HG02981 (cell line): ENCODE results near the gene JMJD1C.
A peak's percentile ranks its signal among the peaks of the same experiment; 100 is the strongest.

Experiments
- ATAC-seq: cut with Tn5 transposase; IDR thresholded peaks from one replicate; pipeline ENCODE4 v1.9.1; 2021; ENCODE audit warnings: mild to moderate bottlenecking, moderate library complexity; ENCODE audit not compliant: unreplicated experiment

Gene JMJD1C

DNA sequence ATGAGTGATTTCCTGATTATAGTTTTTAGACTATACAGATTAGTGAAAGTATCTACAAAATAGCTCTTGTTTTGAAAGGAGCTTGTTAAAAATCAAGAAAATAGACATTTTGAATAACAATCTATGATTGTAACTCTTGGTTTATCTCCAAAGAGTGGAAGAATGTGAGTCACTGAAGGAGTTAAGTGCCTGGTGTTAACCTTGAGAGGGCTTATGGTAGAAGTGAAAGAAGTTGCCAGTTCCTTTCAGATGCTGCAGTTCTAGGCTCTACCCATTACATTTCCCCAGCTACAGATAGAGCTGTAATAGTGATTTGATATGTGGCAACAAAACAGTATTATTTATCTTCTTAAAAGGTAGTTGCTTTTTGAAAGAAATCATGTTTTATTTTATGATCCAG lies 320.0 kb downstream of the JMJD1C start:
- ATAC-seq, result no peak

- no peak for ATAC-seq
Observed at GRCh38 chr10:63143987-63144386, 321.8 kb downstream of the JMJD1C start.

DNA sequence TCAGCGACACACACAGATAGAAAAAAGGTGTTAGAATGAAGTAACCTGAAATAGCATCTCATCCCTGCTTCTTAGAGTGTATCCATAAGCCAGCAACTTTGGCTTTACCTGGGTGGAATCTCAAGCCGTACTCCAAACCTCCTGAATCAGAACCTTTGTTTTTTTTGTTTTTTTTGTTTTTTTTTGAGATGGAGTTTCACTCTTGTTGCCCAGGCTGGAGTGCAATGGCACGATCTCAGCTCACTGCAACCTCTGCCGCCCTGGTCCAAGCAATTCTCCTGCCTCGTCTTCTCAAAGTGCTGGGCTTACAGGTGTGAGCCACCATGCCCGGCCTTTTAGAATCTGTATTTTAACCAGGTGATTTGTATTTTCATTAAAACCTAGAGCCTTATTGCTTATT lies 323.6 kb downstream of the JMJD1C start:
- ATAC-seq, result no peak

GRCh38 chr10:63140077-63140476 lies 325.7 kb downstream of the JMJD1C start:
- ATAC-seq, result no peak

DNA sequence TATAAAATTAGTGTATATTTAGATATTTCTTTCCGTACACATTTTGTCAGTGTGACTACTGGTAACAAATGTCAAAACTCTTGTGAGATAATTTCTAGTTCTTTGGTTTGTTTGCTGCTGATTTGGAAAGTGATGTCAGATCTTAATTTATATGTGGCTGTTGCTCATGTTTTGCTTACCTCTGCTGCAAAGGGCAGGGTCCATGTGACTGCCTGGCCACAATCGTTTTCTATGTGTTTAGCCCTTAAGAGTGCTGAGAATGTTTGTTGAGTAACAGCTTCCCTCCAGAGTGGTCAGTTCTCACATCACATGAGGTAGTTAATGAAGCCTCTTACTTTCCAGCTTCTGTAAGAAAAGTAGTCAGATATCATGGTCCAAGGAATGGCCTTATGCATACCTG lies 328.5 kb downstream of the JMJD1C start:
- ATAC-seq, result no peak

DNA sequence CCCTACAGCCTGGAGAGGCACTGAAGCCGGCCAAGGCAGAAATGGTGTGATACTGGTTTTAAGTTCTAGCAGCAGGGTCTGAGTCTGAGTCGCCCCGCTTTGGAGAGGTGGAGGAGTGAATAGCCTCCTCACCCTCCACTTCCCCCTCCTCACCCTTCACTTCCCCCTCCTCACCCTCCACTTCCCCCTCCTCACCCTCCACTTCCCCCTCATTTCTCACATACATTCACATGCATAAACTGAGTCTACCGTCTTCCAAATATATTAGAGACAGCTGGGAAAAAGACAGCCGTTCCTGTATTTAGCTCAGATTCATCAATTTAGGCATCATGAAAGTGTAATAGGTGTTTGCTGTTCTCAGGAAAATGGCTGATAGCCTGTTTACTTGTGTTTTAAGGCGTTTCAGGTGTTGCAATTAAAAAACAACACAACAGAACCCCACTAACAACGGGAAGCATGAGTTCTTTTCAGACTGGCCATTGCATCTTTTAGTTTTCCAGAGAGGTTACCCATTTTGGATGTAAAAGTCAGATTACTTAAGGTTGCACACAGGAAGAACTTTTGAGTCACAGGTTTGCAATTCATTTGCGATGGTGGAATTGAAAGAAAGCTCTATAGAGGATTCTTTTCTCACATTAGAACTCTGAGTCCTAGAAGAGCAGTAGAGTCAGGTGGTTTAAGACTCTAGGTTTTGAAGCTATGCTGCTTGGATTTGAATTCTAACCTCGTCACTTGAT lies 331.8 kb downstream of the JMJD1C start:
- no peak for ATAC-seq

DNA sequence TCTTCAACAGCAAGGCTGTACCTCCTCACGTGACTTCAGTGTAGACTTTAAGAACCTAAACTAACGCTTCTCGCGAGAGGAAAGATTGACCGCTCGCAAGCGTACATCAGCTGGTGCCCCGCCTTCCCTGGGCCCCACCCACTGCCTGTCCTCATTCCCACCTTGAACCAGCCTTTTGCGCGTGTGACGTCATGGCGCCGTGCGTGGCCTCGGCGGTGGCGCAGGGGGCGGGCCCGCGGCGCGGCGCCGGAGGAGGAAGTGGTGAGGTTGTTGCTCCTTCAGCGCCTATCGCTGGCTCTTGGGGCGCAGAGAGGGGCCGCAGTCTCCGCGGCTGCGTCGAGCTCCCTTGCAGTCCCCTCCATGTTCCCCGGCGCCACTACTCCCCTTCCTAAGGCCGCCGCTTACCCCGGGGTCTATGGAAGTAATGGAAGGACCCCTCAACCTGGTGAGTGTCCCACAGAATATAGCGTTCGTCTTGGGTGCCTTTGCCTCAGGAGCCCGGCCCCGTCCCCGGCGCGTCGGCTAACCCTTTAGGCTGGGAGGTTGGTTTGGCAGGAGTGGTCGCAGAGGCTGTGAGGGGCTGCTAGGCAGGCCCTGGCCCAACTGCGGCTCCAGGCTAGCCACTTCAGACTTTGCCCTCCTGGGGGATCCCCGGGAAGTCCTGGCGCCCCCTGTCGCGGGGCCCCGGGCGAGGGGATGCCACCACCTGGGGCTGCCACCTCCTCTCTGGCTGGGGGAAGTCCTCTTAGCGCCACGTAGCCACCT lies 332.5 kb downstream of the JMJD1C start, which contains the start of gene NRBF2:
NRBF2 (plus strand) TSS at position 273 of the 765 bp plus-strand sequence; CDS start at position 416, 143 bp downstream.
- ATAC-seq, result peak; percentile 97

DNA sequence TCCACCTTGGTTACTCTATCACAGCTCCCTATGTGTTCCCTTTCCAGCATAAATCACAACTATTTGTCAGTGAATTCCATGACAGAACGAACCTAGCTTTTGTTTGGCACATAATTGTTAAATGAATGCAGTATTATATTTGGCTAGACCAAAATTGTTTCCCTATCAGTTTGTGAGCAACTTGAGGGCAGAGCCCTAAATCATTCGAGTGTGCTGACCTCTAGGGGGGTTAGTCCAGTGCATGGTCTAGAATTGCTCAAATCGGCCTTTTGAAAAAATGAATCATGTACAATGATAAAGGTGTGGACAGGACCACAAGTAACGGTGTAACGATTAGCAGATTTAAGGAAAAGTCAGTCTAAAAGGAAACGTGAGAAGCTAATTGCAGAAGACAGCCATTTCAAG lies 333.1 kb downstream of the JMJD1C start:
- ATAC-seq, result no peak

DNA sequence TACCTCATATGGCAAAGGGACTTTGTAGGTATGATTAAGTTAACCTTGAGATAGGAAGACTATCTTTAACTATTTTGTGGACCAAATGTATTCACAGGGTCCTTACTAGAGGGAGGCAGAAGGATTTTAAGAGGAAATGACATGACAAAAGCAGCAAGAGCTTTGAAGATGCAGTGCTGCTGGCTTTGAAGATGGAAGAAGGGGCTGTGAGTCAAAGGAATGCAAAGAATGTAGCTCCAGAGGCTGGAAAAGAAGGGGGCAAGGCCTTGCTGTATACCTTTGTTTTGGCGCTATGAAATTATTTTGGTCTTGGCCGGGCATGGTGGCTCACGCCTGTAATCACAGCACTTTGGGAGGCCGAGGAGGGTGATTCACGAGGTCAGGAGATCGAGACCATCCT lies 335.9 kb downstream of the JMJD1C start:
- no peak for ATAC-seq

GRCh38 chr10:63128443-63128842 lies 337.3 kb downstream of the JMJD1C start:
- ATAC-seq, result no peak

GRCh38 chr10:63125459-63125858 lies 340.3 kb downstream of the JMJD1C start:
- ATAC-seq, result no peak

DNA sequence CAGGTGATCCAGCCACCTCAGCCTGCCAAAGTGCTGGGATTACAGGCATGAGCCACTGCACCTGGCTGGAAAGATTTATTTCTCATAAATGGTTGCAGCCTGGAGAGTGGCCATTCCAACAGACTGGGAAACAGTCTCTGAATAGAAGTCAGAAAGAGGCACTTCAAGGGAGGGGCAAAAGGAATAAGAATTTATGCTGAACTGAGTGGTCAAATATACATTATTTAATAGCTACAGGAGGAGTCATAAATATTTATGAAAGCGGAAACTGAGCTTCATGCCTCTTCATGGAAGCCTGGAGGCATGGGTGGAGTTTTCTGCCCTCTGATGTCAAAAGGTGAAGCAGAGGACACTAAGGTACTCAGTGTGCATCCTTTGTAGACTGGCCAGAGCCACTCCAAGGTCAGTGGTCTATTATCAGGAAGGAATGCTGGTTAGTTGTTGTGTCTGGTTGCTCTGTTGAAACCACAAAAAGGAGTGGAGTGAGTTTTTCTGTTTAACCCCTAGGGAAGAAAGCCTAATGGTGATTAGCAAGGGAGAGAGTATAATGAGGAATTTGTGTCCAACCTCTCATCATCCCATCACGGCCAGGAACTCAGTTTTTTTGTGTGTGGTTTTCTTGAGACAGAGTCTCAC lies 341.9 kb downstream of the JMJD1C start:
- no peak for ATAC-seq

DNA sequence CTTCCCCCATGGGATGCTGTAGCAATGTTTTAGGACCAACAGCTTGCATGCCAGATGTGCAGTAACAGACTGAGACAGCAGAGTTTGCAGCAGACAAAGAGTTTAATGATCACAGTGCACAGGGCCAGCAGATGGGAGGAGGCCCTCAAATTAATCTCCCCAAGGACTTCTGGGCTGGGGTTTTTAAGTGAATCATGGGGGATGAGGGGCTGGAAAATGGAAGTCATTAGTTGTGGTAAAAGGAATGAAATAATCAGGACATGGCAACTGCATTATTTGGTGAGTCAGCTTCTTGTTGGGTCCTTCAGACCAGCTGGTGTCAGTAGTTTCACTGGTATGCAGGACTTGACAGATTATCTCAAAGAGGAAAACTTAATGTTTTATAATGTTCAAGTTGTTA lies 345.2 kb downstream of the JMJD1C start:
- no peak for ATAC-seq

DNA sequence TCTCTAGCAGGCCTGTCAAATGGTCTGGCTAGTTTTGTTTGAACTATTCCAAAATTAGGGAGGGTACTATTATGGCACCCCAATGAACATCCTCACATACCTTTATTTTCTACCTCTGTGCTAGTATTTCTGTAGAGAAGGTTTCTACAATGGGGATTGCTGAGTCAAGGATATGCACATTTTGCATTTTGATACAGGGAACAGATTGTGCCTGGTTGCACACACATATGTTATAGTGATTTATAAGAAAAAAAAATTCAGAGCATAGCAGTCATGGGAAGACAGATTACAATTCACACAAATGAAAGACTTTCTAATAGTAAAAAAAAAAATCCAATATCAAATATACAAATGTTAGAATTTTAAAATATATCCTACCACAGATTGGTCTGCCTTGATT lies 346.7 kb downstream of the JMJD1C start:
- ATAC-seq, result no peak
